HG03175 (cell line): ENCODE results near the gene CHFR.
"Not testable (repeated sequence)": the region's sequence is repeated elsewhere in the genome, so short reads cannot be mapped to it uniquely, and the experiment has no call there.

Experiments
- ATAC-seq: cut with Tn5 transposase; IDR thresholded peaks from one replicate; pipeline ENCODE4 v1.9.1; 2021; ENCODE audit warnings: mild to moderate bottlenecking, moderate library complexity; ENCODE audit not compliant: unreplicated experiment

The CHFR gene

DNA sequence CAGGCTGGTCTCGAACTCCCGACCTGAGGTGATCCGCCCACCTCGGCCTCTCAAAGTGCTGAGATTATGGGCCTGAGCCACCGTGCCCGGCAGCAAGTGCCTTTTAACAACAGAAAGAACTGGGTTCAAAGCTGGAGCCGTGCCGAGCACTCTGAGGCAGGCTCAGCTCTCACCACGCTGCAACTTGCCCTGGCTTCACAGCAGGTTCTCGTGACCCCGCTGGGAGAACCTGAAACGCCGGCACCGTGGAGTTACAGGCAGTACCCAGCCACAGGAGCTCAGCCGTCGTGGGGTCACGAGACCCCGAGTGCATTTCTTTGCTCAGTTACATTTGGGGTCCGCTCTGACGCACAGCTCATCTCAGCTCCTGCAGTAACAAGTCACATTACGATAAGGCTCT is 73.2 kb downstream of the CHFR start:
- no peak for ATAC-seq

DNA sequence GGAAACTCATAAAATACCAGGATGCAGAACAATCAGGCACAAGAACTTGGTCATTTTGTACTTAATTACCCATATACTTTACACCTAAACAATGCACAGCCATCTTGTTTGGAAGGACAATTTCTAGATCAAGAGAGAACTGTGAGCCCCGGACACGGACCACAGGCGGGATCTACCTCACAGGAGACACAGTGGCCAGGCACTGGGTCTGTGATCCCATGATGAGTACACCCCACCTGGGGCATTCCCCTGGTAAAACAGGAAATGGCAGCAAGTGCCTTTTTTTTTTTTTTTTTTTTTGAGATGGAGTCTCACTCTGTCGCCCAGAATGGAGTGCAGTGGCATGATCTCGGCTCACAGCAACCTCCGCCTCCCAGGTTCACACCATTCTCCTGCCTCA is 74.0 kb downstream of the CHFR start:
- no peak for ATAC-seq

DNA sequence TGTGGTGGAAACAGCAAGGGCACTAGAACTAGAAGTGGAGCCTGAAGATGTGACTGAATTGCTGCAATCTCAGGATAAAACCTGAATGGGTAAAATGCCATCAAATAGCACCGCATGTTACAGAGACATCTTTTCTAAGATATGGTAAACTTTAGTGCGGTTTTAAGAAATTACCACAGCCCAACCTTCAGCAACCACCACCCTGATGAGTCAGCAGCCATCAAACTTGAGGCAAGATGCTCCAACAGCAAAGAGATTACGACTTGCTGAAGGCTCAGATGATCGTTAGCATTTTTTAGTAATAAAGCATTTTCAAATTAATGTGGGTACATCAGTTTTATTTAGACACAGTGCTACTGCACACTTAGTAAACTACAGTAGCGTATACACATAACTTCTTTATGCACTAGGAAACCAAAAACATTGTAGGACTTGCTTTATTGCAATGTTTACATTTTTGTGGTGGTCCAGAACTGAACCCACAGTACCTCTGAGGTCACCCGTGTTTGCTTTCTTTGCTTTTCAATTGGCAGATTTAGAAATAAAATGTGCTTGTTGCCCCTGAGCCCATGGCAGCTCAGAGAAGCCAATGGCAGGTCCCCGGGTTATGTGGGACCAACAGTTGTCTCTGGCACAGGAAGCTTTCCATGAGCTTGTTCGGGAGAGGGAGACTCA is 74.6 kb downstream of the CHFR start:
- ATAC-seq = no peak

DNA sequence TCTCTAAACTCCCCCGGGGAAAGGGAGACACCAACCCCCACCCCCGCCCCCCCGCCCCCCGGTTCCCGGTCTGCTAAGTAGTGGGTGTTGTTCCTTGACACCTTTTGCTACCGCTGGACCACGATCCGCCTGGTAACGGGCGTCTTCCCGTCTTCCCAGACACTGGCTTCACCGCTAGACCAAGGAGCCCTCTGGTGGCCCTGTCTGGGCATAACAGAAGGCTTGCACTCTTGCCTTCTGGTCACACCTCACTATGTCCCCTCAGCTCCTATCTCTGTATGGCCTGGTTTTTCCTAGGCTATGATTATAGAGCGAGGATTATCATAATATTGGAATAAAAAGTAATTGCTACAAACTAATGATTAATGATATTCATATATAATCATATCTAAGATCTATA is 78.0 kb downstream of the CHFR start:
- not testable (repeated sequence) for ATAC-seq

DNA sequence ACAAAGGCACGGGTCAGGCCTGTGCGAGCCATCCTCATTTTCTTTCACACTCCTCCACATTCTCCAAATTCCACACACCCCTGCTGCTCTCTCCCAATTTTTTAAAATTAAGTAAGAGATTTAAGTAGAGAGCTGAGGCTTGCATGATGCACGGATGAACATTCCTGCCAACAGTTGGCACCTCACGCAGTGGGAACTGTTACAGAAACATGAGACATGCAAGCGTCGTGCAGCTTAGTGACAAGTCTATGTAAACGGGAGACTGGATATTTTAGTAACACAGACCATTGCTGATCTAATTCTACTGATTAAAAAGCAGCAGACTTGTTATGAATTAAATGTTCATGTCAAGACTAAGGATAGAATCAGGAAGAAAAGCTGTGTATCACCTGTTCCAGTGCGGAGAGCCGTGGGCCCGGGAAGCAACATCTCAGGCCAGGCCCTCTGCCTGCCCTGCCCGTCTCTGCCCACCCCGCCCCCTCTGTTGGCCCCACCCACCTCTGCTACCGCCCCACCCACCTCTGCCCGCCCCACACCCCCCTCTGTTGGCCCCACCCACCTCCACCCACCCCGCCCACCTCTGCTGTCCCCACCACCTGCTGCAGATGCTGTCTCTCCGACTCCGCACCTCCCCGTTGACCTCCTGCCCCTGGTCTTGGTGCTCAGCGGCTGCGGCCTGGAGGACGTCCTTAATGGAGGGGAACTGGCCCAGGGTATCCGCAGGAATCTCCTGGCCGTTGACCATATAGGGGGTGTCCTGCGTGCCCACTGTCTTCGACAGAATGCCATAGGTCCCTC is 79.9 kb downstream of the CHFR start:
- no peak for ATAC-seq

DNA sequence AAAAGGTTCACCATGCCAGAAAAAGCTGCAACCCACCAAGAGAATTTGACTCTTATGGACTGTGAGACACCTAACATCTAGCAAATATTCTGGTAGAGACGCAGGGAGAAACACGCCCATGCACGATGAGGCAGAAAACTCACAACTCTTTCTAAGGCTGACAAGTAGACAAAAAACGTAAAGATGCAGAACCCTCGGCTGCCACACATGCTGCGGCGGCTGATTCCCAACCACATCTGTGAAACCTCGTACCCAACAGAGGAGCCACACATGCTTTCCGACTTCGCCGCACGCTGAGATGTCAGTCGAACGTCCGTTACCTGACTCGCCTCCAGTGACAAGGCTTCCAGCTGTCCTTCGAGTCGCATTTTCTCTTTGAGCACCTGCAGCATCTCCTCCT is 80.5 kb downstream of the CHFR start:
- no peak for ATAC-seq

DNA sequence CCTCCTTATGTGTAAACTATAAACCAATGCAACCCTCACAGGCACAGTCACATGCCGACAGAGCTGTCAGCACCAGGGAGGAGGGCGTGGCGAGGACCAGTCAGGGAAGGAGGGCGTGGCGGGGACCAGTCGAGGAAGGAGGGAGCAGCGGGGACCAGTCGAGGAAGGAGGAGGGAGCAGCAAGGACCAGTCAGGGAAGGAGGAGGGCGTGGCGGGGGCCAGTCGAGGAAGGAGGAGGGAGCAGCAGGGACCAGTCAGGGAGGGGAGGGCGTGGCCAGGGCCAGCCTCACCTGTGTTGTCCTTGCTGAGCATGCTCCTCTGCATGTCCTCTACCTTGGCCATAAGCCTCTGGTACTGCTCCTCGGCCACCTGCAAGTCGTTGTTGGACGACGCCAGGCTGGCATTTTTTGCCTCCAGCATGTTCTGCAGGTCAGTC is 83.0 kb downstream of the CHFR start:
- no peak for ATAC-seq

DNA sequence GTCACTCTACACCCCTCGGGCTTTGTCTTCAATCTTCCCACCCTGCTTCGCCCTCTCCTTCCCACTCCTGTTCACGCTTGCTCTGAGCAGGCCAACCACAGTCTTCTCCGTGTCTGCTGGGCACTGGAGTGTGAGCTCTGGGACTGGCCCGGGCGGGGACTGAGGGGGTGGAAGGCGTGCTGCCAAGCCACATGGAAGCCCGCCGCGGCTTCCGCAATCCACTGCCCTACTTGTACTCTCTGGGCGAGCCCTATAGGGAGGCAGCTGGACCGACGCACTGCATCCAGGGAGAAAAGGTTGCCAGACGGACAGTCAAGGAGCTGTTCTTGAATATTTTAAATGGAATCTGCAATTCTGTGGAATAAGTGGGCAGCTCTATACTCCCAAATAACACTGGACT is 83.5 kb downstream of the CHFR start:
- ATAC-seq = no peak

DNA sequence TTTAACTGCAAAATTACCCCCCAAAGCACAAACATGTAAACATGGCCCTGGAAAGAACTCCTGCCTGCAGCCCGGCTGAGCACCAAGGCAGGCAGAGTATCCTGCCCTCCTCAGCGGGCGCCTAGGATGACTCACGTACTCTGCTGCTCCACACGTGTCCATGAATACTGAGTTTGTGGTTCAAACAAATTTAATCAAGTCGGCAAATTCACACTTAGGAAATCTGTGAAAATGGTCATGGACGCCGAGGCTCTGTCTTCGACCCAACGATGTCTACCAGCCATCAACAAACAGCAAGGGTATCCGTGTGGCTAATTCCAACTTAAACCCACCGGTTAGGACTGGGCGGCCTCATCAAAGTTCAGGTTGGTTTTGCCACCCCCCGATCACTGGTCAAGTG is 84.3 kb downstream of the CHFR start:
- ATAC-seq = no peak

DNA sequence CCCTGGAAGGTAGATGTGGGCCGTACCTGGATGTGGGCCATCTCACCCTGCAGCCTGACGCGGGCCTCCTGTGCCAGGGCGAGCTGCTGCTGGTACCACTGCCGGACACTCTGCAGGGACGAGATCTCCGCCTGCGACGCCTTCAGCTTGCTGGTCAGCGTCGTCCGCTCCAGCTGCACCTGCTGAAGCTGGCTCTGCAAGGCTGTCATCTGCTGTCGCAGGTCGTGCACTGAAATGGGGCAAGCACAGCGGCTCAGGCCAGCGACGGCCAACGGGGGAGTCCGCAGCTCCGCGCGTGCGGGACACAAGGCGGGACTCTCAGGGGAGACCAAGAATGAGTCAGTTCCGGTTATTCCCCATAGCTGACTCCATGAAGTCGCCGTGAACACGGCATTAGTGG is 85.7 kb downstream of the CHFR start:
- no peak for ATAC-seq

DNA sequence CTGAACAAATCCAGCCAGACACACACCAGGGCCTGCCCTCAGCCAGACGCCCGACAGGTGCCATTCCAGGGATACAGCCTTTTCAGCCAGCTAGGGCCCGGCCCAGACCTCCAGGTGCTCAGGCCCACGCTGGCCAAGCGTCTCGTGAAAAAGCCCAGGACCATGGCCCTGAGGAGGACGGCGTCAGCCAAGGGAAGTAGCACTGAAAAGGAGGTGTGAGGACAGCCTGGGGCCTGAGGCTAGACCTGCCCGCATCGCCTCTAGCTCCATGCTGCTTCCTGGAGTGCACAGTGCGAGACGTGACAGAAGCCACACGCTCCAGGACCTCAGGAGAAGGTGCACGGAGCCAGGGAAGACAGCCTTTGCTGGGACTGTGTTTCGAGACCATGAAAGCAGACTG is 88.6 kb downstream of the CHFR start:
- ATAC-seq = no peak

DNA sequence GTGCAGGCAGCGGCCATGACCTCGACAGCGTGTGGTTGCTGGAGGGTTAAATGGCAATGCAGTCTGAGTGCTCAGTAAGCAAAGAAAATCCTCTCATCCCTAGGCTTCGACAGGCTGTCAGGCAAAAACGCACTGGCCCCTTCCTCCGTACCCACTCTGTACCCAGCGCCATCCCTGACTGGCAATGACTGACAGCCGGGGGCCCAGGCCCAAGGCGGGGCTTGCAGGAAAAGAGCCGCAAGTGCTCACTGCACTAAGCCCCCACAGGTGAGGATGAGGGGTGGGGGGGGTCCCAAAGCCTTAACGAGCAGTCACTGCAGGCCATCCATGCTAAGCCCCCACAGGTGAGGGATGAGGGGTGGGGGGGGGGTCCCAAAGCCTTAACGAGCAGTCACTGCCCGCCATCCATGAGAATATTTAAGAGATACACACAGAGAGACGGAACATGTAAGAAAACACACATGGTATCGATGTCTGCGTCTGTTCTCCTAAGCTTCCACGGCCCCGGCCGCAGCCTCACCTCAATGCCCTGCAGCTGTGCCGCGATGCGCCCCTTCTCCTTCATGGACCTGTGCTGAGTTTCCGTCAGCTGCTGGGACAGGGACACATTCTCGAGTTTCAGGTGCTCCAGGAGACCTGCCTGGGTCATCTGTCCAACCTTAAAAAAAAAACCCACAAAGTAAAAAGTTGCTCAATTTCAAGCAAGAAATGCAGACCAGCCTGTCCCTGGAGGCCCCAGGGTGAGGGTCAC is 89.4 kb downstream of the CHFR start:
- ATAC-seq = no peak

DNA sequence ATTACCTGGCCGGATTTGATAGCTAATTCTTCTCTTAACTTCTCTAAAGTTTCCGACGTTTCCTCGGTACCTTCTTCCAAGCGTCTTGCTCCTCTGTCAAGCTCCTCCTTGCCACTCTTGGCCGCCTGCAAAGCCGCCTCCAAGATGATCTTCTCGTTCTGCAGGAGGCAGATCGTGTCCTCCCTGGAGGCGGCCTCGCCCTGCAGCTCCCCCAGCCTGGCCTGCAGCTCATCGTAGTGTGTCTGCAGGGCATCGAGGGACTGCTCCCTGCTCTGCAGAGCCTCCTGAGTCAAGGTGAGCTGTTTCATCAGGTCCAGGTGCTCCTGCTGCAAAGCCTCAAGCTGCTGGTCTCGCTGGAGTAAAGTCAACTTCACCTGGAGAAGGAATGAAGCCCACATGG is 91.6 kb downstream of the CHFR start:
- no peak for ATAC-seq

DNA sequence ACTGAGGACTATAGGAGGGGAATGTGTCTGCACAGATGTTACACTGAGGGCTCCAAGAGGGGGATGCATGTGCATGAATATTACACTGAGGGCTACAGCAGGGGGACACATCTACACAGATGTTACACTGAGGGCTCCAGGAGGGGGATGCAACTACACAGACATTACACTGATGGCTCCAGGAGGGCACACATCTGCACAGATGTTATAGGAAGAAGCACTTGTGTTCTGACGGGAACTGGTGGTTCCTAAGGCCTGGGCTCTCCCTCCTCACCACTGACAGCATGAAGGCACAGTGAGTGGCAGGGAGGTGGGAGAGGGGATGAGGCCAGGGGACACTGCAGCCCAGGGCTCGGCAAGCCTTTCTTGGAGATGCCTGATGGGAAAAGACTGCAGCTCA is 95.5 kb downstream of the CHFR start:
- ATAC-seq = not testable (repeated sequence)

DNA sequence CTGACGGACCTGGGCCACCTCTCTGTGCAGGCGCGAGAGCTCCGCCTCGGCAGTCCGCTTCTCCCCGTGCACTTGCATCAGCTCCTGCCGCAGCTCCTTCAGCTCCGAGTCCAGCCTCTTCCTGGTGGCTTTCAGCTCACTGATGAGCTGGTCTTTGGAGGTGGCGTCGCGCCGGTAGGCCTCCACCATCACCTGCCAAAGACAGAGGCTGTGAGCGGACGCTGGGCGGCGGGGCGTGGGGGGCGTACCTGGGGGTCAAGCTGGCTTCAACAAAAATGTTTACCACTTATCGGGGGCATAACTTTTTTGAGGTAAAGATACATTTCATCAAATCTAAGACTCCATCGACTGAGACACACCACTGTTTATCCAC is 98.3 kb downstream of the CHFR start:
- no peak for ATAC-seq

DNA sequence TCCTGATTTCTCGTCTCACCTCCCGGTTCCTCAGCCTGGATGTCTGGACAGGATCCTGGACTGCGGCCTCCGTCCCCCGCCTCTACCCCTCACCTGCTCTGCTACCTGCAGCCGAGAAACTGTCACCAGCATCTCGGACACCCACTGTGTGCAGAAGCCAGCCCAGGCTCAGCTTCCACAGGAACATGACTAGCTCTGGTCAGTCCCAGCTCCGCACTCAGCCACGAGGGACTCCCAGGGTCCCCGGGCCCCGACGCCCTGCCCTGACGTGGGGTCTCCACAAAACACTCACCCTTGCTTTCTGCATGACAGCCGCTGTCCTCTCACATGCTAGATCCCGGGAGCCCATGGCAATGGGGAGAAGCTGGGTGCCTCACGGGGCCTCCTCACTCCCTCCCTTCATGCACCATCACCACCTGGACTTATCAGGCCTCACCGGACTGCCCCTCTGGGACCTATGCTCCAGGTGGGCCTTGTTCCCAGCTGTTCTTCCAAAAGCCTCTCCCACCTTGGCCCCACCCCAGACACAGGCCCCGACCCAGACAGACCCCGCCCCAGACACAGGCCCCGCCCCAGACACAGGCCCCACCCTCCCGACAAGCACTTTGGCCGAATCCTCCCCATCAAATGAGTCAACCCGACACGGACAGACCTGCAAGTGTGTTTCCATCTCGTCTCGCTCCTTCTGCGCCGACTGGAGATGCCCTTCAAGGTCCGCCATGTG is 98.9 kb downstream of the CHFR start:
- no peak for ATAC-seq

DNA sequence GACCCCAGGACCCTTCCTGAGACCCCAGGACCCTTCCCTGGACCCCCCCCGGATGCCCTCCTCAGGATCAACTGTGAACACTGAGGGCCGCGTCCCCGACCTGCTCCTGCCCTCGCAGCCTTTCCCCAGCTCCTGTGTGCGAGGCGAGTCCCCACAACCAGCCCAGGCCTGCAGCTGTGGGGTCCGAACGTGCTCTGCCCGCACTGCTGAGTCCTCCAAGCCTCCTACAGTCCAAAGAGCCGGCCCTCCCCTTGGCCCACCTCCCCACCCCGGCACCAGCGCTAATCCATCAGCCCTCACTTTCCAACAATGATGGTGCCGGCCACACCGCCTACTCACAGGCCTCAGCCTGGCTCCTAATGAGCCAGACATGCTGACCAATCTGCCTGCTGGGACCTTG is 99.5 kb downstream of the CHFR start:
- ATAC-seq = no peak

DNA sequence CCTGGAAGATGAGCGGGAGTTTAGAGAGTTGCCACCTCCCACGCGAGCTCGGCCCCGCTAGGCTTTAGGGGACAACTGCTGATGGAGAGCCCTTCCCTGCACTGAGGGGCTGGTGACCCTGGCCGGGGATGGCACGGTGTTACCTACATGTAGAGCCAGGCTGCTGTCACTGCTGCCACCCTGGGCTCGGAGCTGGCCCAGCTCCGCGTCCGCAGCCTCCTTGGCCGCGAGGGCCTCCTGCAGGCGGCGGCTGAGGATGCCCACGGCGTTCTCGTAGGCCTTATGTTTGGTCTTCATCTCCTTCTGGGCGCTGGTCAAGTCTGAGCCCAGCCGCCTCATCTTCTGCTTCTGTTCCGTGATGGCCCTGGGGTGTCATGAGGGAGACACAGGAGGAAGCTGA is 101.2 kb downstream of the CHFR start:
- no peak for ATAC-seq

DNA sequence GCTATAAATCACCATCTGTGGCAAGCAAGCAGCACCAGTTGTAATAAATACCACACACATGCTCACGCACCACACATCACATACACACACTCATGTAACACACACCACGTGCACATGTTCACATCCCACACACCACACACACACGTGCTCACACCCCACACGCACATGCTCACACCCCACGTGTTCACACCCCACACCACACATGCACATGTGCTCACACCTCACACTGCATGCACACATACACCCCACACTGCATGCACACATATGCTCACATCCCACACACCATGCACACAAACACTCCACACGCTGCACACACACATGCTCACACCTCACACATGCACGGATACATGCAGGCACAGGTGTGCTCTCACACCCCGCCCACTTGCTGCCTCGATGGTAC is 102.8 kb downstream of the CHFR start:
- ATAC-seq = no peak

DNA sequence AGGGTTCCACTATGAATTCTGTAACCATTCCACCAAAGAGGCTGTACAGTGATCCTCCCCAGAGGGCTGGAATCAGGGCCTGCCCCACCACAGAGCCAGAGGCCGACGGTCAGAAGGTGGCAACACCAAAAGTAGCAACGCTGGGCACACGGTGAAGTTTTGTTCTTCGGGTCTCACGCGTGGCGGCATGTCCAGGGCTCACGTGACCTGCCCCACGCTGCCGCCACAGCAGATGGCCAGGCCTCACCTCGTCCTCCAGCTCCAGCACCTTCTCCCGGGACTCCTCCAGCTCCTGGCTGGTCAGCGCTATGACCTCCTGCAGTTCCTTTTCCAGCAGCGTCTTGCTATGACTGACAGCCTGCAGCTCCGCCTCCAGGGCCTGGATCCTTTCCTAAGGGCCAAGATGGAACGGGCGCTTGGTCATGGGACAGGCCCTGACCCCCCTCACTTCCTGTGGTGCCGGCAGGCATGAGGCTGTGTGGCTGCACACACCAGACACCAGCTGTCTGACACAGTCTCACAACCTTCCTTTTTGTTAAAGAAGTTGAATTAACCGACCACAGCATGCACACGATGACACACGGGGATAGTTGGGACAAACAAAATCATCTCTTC is 103.4 kb downstream of the CHFR start:
- ATAC-seq = no peak
